Gastrocnemius medialis (tissue), 4 donors: ENCODE measurements around the gene MAN2C1. TPM values are rescaled to one million over a fixed set of nuclear protein-coding genes. Genes with fewer than 3 reads are reported as not detected.

Experiments used
- ATAC-seq, 2 donors: fragments of 150-250 bp; one replicate each; pipeline ENCODE4 v1.9.1; 2016
- DNase-seq, 2 donors: peaks; one replicate each; pipeline ENCODE4 v3.0.0-alpha.2; 2019
- H3K27ac ChIP-seq, 4 donors: fragments of 200-600 bp; sonication (generic); 1 replicate in 1 of 4; 2 replicates in 3 of 4; pipeline ENCODE4 v1.5.1; 2016 to 2018; ENCODE audit warnings: mild to moderate bottlenecking in 2 of 4, moderate library complexity in 1 of 4
- H3K27me3 ChIP-seq, 3 donors: fragments of 200-600 bp; sonication (generic) in 2 of 3; 1 replicate in 1 of 3; 2 replicates in 2 of 3; pipeline versions ENCODE4 v1.5.1 to v1.6.0; 2016 to 2019; ENCODE audit warnings: mild to moderate bottlenecking in 1 of 3, moderate library complexity in 1 of 3
- H3K36me3 ChIP-seq, 2 donors: fragments of 200-600 bp; sonication (generic) in 1 of 2; one replicate each; pipeline ENCODE4 v1.5.1; 2017 to 2018
- H3K4me1 ChIP-seq, 2 donors: fragments of 200-600 bp; sonication (generic) in 1 of 2; one replicate each; pipeline ENCODE4 v1.5.1; 2016 to 2017; ENCODE audit warnings: mild to moderate bottlenecking in 2 of 2
- H3K4me3 ChIP-seq, 4 donors: fragments of 200-600 bp; sonication (generic) in 3 of 4; 1 replicate in 1 of 4; 2 replicates in 3 of 4; pipeline ENCODE4 v1.5.1; 2016 to 2019; ENCODE audit warnings: mild to moderate bottlenecking in 2 of 4
- H3K9me3 ChIP-seq, 3 donors: fragments of 200-600 bp; sonication (generic) in 2 of 3; 1 replicate in 1 of 3; 2 replicates in 2 of 3; pipeline ENCODE4 v1.5.1; 2016 to 2019
- CTCF ChIP-seq, 5 experiments: fragments of 450-650 bp in 3 of 5; fragments of 200-600 bp in 2 of 5; sonication (generic) in 2 of 5; IDR thresholded peaks in 4 of 5; conservative IDR thresholded peaks in 1 of 5; 1 replicate in 4 of 5; 2 replicates in 1 of 5; pipeline ENCODE4 v1.5.1; 2016 to 2019; ENCODE audit warnings: antibody characterized with exemption in 5 of 5, mild to moderate bottlenecking in 3 of 5, moderate library complexity in 3 of 5
- POLR2A ChIP-seq, 2 donors: fragments of 450-650 bp; IDR thresholded peaks; one replicate each; pipeline ENCODE4 v1.6.1; 2017; ENCODE audit warnings: antibody characterized with exemption in 2 of 2, mild to moderate bottlenecking in 2 of 2, moderate library complexity in 2 of 2
- in situ Hi-C, 4 donors: fragments of 200-750 bp; cut with MboI; loops; one replicate each; pipeline versions ENCODE4 v1.15.0 to v1.8.0; 2017; ENCODE audit warnings: low sequenced_read_pairs in 4 of 4
- intact Hi-C: fragments of 100-400 bp; cut with DNase I; formaldehyde crosslinking; loops from one replicate; pipeline ENCODE4 v1.15.1; 2023; ENCODE audit warnings: low total_unique reads
- total RNA-seq, 4 donors: library from RNA; depleted of rRNA; stranded (reverse); fragments of >200 nt; gene quantifications; one replicate each; pipeline versions ENCODE4 v1.1.0 to v1.2.3, GENCODE V29; 2016

MAN2C1 gene
- total RNA-seq, 4 donors from 2014 or later, result 38.9 to 116 (median 62.8) TPM

GRCh38 chr15:75361361-75361988 lies 6.9 kb downstream of the MAN2C1 start:
- Histone ChIP-seq H3K27me3 (no peaks in the 10 kb centered on the region), H3K36me3 (peaks cover 0 to 100% of the 10 kb centered on the region in 2 donors), H3K4me1 (no peaks in the 10 kb centered on the region), H3K4me3 (no peak overlapping the region), H3K27ac (no peak overlapping the region), H3K9me3 (no peaks in the 10 kb centered on the region)
- TF ChIP-seq POLR2A (IDR thresholded peaks at IDR 0.05), result no peak
- no peak for TF ChIP-seq CTCF (IDR thresholded peaks at IDR 0.05 in 4 of 5, conservative IDR thresholded peaks at IDR 0.05 in 1 of 5)
- no peak for ATAC-seq
- DNase-seq, result no peak
- in situ Hi-C loops, result loop anchor here in 2 of 4 donors (25.0 kb wide), 1 partner anchor 276 kb away; the partner anchor contains the start of genes IMP3 (in 2 of the 2), SNUPN (in 2 of the 2) and SNX33 (in 2 of the 2)
- intact Hi-C loops, result no loop called here

- peaks cover 0 to 100% of the 10 kb centered on the region in 2 donors for H3K36me3 ChIP-seq
- no peaks in the 10 kb centered on the region for H3K27me3 ChIP-seq
- no peak for ATAC-seq
- no peak for DNase-seq
- no peaks in the 10 kb centered on the region for H3K9me3 ChIP-seq
- intact Hi-C loops (no loop called here), in situ Hi-C loops (loop anchor here in 2 of 4 donors (25.0 kb wide), 1 partner anchor 276 kb away; the partner anchor contains the start of genes IMP3 (in 2 of the 2), SNUPN (in 2 of the 2) and SNX33 (in 2 of the 2))
- no peaks in the 10 kb centered on the region for H3K4me1 ChIP-seq
- no peak overlapping the region for H3K27ac ChIP-seq
- TF ChIP-seq CTCF (IDR thresholded peaks at IDR 0.05 in 4 of 5, conservative IDR thresholded peaks at IDR 0.05 in 1 of 5), result no peak
- no peak for TF ChIP-seq POLR2A (IDR thresholded peaks at IDR 0.05)
- no peak overlapping the region for H3K4me3 ChIP-seq
Observed at GRCh38 chr15:75360856-75361255, 7.6 kb downstream of the MAN2C1 start.

DNA sequence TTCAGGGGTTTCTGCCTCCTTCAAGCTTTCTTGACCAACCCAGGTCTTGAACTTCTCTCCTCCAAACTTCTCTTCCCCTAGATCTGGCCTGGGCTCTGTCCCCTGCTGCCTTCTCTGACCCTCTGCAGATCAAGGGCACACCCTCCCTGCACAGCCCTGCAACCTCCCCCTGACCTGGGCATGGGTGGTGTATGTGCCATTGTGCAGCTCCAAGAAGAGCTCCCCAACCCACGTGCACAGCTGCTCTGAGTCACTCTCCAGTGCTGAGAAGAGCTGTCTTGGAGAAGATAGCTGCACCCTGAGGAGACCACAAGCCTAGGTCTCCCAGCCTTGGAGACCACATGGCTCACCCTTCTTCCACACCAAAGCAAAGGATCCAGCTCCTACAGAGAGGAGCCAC lies 8.0 kb downstream of the MAN2C1 start:
- intact Hi-C loops, result no loop called here
- no peak for DNase-seq
- no peak for TF ChIP-seq POLR2A (IDR thresholded peaks at IDR 0.05)
- TF ChIP-seq CTCF (IDR thresholded peaks at IDR 0.05 in 4 of 5, conservative IDR thresholded peaks at IDR 0.05 in 1 of 5), result no peak
- in situ Hi-C loops, result loop anchor here in 2 of 4 donors (25.0 kb wide), 1 partner anchor 277 kb away; the partner anchor contains the start of genes IMP3 (in 2 of the 2), SNUPN (in 2 of the 2) and SNX33 (in 2 of the 2)
- Histone ChIP-seq H3K36me3 (peaks cover 0 to 100% of the 10 kb centered on the region in 2 donors), H3K27ac (no peak overlapping the region), H3K27me3 (no peaks in the 10 kb centered on the region), H3K9me3 (no peaks in the 10 kb centered on the region), H3K4me3 (no peak overlapping the region), H3K4me1 (no peaks in the 10 kb centered on the region)
- no peak for ATAC-seq

- Histone ChIP-seq H3K27me3 (no peaks in the 10 kb centered on the region), H3K4me3 (no peak overlapping the region), H3K9me3 (no peaks in the 10 kb centered on the region), H3K27ac (no peak overlapping the region), H3K36me3 (peaks cover 0 to 100% of the 10 kb centered on the region in 2 donors), H3K4me1 (no peaks in the 10 kb centered on the region)
- intact Hi-C loops, result no loop called here
- DNase-seq (no peak), ATAC-seq (no peak)
- TF ChIP-seq POLR2A (IDR thresholded peaks at IDR 0.05), result no peak
- in situ Hi-C loops, result loop anchor here in 2 of 4 donors (25.0 kb wide), 1 partner anchor 278 kb away; the partner anchor contains the start of genes IMP3 (in 2 of the 2), SNUPN (in 2 of the 2) and SNX33 (in 2 of the 2)
Observed at GRCh38 chr15:75359537-75360250, 8.7 kb downstream of the MAN2C1 start.
